Stimulated activated CD8-positive, alpha-beta memory T cell treated with anti-CD3 and anti-CD28 coated beads, Interleukin-7, amount 100 ng/mL, for 24 hours (primary cell): ENCODE data around the gene SCUBE1.

Experiments used
- DNase-seq: peaks from one replicate; pipeline ENCODE4 v3.0.0-alpha.2; 2020; ENCODE audit warnings: low read depth

SCUBE1 gene

GRCh38 chr22:43326331-43327156 lies 16.6 kb downstream of the SCUBE1 start:
- DNase-seq: no peak

DNA sequence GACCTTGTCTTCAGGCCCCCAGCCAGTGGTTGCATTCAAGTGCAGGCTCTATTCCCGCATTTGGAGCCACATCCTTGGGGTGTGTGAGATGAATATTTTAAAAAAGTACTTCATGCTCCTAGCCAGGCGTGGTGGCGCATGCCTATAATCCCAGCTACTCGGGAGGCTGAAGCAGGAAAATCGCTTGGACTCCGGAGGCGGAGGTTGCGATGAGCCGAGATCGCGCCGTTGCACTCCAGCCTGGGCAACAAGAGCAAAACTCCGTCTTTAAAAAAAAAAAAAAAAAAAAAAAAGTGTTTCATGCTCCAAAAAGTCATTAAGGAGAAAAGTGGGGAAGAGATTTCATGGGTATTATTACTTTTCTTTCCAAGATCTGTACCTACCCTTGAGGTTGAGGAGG lies 18.0 kb downstream of the SCUBE1 start:
- no peak for DNase-seq

GRCh38 chr22:43320943-43321900 lies 21.9 kb downstream of the SCUBE1 start:
- DNase-seq: no peak

- no peak for DNase-seq
Measured at GRCh38 chr22:43319661-43320486, 23.3 kb downstream of the SCUBE1 start.

GRCh38 chr22:43317239-43317638 lies 25.9 kb downstream of the SCUBE1 start:
- DNase-seq: no peak

DNA sequence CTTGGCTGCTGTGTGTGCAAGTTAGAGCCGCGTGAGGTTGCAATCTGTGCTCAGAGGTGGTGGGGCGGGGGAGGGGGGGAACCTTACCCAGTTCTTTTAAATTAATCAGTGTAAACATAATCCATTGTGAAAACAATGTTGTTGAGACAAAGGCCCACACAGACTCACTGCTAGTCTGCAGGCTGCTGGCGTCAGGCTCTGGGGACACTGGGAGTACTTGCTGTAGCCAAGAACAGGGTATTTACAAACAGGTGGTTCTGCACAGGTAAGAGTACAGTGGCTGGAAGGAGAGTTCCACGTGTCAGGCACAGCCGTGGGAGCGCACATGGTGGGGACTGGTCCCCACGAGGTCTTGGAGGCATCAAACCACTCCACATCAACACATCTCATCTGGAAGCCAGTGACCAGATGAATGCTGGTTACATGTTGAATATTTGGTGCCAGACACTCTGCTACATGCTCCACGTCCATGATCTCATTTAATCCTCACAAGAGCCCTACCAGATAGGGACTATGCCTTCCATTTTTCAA lies 27.4 kb downstream of the SCUBE1 start:
- no peak for DNase-seq

- DNase-seq: no peak
Measured at GRCh38 chr22:43314611-43315010, 28.6 kb downstream of the SCUBE1 start.

GRCh38 chr22:43313890-43314474 lies 29.2 kb downstream of the SCUBE1 start:
- no peak for DNase-seq

GRCh38 chr22:43313244-43313889 lies 29.8 kb downstream of the SCUBE1 start:
- DNase-seq: no peak

DNA sequence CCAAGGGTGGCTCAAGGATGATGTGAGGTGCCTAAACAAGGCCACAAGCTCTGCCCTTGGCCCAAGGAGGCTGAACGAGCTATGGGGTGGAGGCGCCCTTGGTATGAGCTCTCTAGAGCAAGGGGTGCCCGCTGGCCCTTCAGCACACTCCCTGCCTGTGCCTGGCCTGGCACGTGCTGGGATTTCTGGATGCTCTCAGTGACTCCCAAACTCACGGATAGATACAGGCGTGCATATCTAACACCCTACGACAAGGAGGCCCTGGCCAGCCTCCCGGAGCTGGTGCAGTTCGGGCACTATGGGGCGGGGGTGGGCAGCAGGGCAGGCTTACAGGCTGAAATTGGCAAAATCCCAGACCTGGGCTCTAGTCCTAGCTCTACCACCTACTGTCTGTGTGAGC lies 30.6 kb downstream of the SCUBE1 start:
- DNase-seq: no peak

GRCh38 chr22:43310798-43311197 lies 32.4 kb downstream of the SCUBE1 start:
- no peak for DNase-seq

DNA sequence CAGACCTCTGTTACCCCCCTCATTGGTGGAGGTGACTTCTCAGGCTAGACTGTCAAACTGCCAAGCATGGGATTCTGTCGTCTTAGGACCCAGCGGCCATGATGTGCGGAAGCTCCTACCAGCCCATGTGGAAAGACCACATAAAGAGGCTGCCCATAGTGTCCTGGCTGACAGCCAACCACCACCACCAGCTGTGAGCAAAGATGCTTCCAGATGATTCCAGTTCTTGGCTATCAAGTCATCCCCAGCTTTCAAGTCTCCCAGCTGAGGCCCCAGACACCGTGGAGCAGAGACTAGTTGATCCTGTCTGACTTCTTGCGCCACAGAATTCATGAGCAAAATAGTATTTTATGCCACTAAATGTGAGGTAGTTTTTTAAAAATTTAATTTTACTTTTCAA lies 32.9 kb downstream of the SCUBE1 start:
- no peak for DNase-seq

- no peak for DNase-seq
Measured at GRCh38 chr22:43308836-43309235, 34.3 kb downstream of the SCUBE1 start.

- DNase-seq: no peak
Measured at GRCh38 chr22:43308060-43308830, 34.9 kb downstream of the SCUBE1 start.

DNA sequence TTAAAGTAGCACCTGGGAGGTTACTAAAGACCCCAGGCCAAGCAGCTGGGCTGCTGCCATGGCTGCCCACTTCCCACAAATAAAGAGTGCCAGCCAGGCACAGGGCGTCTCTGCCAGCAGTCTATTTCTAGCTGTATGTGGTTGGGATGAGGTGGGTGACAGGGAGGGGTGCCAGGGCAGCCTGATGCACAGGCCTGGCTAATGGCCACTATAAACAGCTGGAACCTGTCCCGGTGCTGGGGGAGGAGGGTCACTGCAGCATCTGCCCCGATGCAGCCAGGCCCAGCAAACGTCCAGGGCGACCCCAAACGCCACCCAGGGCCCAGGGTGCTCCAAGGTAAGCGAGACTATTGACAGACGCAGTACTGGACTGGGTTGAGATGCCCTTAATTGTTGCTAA lies 37.4 kb downstream of the SCUBE1 start:
- no peak for DNase-seq

GRCh38 chr22:43304831-43305590 lies 38.2 kb downstream of the SCUBE1 start:
- no peak for DNase-seq

- DNase-seq: no peak
Measured at GRCh38 chr22:43303751-43304150, 39.4 kb downstream of the SCUBE1 start.

DNA sequence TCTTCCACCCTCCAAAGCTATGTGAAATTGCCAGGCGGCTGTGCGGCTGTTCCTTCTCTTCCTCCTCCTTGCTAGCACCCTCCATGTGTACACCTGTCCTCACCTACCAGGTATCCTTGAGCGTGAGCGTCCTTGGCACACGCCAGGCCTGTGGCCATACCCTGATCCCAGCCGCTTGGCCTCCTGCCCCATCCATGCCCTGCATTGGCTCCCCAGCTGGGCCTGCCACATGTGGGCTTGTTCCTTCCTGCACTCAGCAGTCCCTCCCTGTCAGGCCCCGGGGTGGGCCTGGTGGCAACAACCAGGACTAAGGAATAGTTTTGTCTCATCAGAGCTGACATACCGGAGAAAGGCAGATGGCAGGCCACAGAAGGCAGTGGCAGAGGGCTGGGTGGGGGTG lies 40.0 kb downstream of the SCUBE1 start:
- DNase-seq: no peak

GRCh38 chr22:43302531-43303041 lies 40.6 kb downstream of the SCUBE1 start:
- no peak for DNase-seq
